Measurements from ENCODE around the gene SEMA7A. TPM values are rescaled to one million over a fixed set of nuclear protein-coding genes. Genes with fewer than 3 reads are reported as not detected.

The SEMA7A gene
- total and polyA plus RNA-seq, 3 donors from 2014 or later, result 80.7 to 220 (median 217) TPM

GRCh38 chr15:74432271-74432967, 1.3 kb downstream of the SEMA7A start:
- TF ChIP-seq CTCF (IDR thresholded peaks at IDR 0.05) (no peak), POLR2A (IDR thresholded peaks at IDR 0.05) (no peak)
- intact Hi-C loops (cut with DNase I; ENCODE audit: low total_unique reads), result no loop called here
- peak overlapping the region; percentile 78 to 92 for H3K4me3 ChIP-seq
- no peaks in the 10 kb centered on the region for H3K36me3 ChIP-seq (ENCODE audit: low read depth, missing control alignments)
- H3K27me3 ChIP-seq, result no peaks in the 10 kb centered on the region
- H3K27ac ChIP-seq, result peak overlapping the region; percentile 79 to 89
- H3K9me3 ChIP-seq, result no peaks in the 10 kb centered on the region
- peaks cover 58% of the 10 kb centered on the region for H3K4me1 ChIP-seq
- WGBS, 2 donors, result 15 to 29% methylated on average over 8 to 21 of the region's 21 CpGs
- no peak for DNase-seq

- Histone ChIP-seq H3K9me3 (no peaks in the 10 kb centered on the region), H3K4me1 (peaks cover 66% of the 10 kb centered on the region), H3K36me3 (ENCODE audit: low read depth, missing control alignments) (no peaks in the 10 kb centered on the region), H3K27me3 (no peaks in the 10 kb centered on the region), H3K27ac (no peak overlapping the region), H3K4me3 (peak overlapping the region in 1 of 2 donors; percentile 92)
- TF ChIP-seq CTCF (IDR thresholded peaks at IDR 0.05) (no peak), POLR2A (IDR thresholded peaks at IDR 0.05) (no peak)
- 65 to 85% methylated on average over 8 of the region's 8 CpGs for WGBS, 2 donors
- peak; percentile 41 for DNase-seq
- intact Hi-C loops (cut with DNase I; ENCODE audit: low total_unique reads), result no loop called here
Observed at GRCh38 chr15:74431645-74432044, 2.1 kb downstream of the SEMA7A start.

- Histone ChIP-seq H3K27ac (no peak overlapping the region), H3K27me3 (no peaks in the 10 kb centered on the region), H3K9me3 (no peaks in the 10 kb centered on the region), H3K36me3 (ENCODE audit: low read depth, missing control alignments) (no peaks in the 10 kb centered on the region), H3K4me1 (peaks cover 71% of the 10 kb centered on the region), H3K4me3 (no peak overlapping the region)
- DNase-seq, result no peak
- WGBS, 2 donors, result 70 to 75% methylated on average over 1 of the region's 1 CpG
- intact Hi-C loops (cut with DNase I; ENCODE audit: low total_unique reads), result no loop called here
- TF ChIP-seq CTCF (IDR thresholded peaks at IDR 0.05) (no peak), POLR2A (IDR thresholded peaks at IDR 0.05) (no peak)
Observed at GRCh38 chr15:74431116-74431515, 2.6 kb downstream of the SEMA7A start.

- no peaks in the 10 kb centered on the region for H3K9me3 ChIP-seq
- TF ChIP-seq POLR2A (IDR thresholded peaks at IDR 0.05) (no peak), CTCF (IDR thresholded peaks at IDR 0.05) (no peak)
- intact Hi-C loops (cut with DNase I; ENCODE audit: low total_unique reads), result no loop called here
- no peaks in the 10 kb centered on the region for H3K27me3 ChIP-seq
- H3K4me1 ChIP-seq, result peaks cover 77% of the 10 kb centered on the region
- DNase-seq, result no peak
- no peak overlapping the region for H3K27ac ChIP-seq
- no peaks in the 10 kb centered on the region for H3K36me3 ChIP-seq (ENCODE audit: low read depth, missing control alignments)
- H3K4me3 ChIP-seq, result no peak overlapping the region
- 59 to 74% methylated on average over 5 to 6 of the region's 6 CpGs for WGBS, 2 donors
Observed at GRCh38 chr15:74430510-74430951, 3.2 kb downstream of the SEMA7A start.
